OCI-LY7 (cell line): ENCODE results near the gene ALDOB. TPM values are rescaled to one million over a fixed set of nuclear protein-coding genes. Genes with fewer than 3 reads are reported as not detected.

ENCODE experiments used
- BruUV-seq: library from RNA; stranded (reverse); fragments of 400-500 nt; replicated peaks from 2 replicates; lab custom pipeline; 2021; lab: Mats Ljungman, UMichigan
- CTCF ChIA-PET: fragments of 300-600 bp; sonication (Branson Sonifier 250); formaldehyde crosslinking; loops from one replicate; lab custom pipeline; 2022; ENCODE audit warnings: antibody characterized with exemption; ENCODE audit not compliant: unreplicated experiment; lab: Charles Lee
- POLR2A ChIA-PET: fragments of 300-600 bp; sonication (Branson Sonifier 250); formaldehyde crosslinking; loops from one replicate; lab custom pipeline; 2022; ENCODE audit warnings: antibody characterized with exemption; lab: Charles Lee
- DNase-seq: peaks from one replicate; pipeline ENCODE4 v3.0.0-alpha.2; 2015; ENCODE audit warnings: low spot score
- H2AFZ ChIP-seq: fragments of 200-600 bp; sonication (generic), shearing (Covaris generic); 2 replicates; pipeline ENCODE4 v1.6.1; 2014; ENCODE audit warnings: mild to moderate bottlenecking, antibody characterized with exemption, low read length, moderate library complexity
- H3K27ac ChIP-seq: fragments of 200-600 bp; sonication (generic); 2 replicates; pipeline ENCODE4 v1.5.1; 2014; ENCODE audit warnings: mixed run types, low read depth, mild to moderate bottlenecking, moderate library complexity, low read length, inconsistent platforms; ENCODE audit not compliant: poor library complexity, severe bottlenecking
- H3K36me3 ChIP-seq: fragments of 200-600 bp; sonication (generic); 2 replicates; pipeline ENCODE4 v1.6.1; 2014; ENCODE audit warnings: mild to moderate bottlenecking, antibody characterized with exemption, low read length, moderate library complexity, mixed read lengths; ENCODE audit not compliant: insufficient read depth
- H3K4me1 ChIP-seq: fragments of 200-600 bp; sonication (generic); 2 replicates; pipeline ENCODE4 v1.5.1; 2014; ENCODE audit warnings: mild to moderate bottlenecking, low read length; ENCODE audit not compliant: insufficient read depth, poor library complexity, severe bottlenecking
- H3K4me2 ChIP-seq: fragments of 200-600 bp; sonication (generic); 2 replicates; pipeline ENCODE4 v1.6.1; 2014; ENCODE audit warnings: mild to moderate bottlenecking, low read length
- H3K4me3 ChIP-seq: fragments of 200-600 bp; sonication (generic); 2 replicates; pipeline ENCODE4 v1.5.1; 2014; ENCODE audit warnings: mild to moderate bottlenecking, low read depth, low read length; ENCODE audit not compliant: poor library complexity, severe bottlenecking
- H3K79me2 ChIP-seq: fragments of 200-600 bp; sonication (generic); 2 replicates; pipeline ENCODE4 v1.6.1; 2016; ENCODE audit warnings: low read depth, mild to moderate bottlenecking, low read length, moderate library complexity, mixed read lengths; ENCODE audit not compliant: insufficient read depth
- H3K9me2 ChIP-seq: fragments of 200-600 bp; sonication (generic); 2 replicates; pipeline ENCODE4 v1.6.1; 2016; ENCODE audit warnings: mild to moderate bottlenecking, low read length, mixed read lengths; ENCODE audit not compliant: insufficient read depth
- H3K9me3 ChIP-seq: fragments of 200-600 bp; sonication (generic); 2 replicates; pipeline ENCODE4 v1.6.1; 2014; ENCODE audit warnings: mild to moderate bottlenecking, mixed run types, low read length, mixed read lengths
- H4K20me1 ChIP-seq: fragments of 200-600 bp; sonication (generic); 2 replicates; pipeline ENCODE4 v1.6.1; 2014; ENCODE audit warnings: mild to moderate bottlenecking, antibody characterized with exemption, low read length, moderate library complexity, mixed read lengths; ENCODE audit not compliant: insufficient read depth
- EZH2phosphoT487 ChIP-seq: fragments of 200-600 bp; sonication (generic); IDR thresholded peaks from 2 replicates; pipeline ENCODE4 v1.6.1; 2018; ENCODE audit warnings: low read depth, borderline replicate concordance, mild to moderate bottlenecking, mixed run types, antibody characterized with exemption, low read length, moderate library complexity, mixed read lengths
- intact Hi-C: fragments of 100-400 bp; cut with micrococcal nuclease; formaldehyde crosslinking; loops from one replicate; pipeline ENCODE4 v1.10.0; 2022; ENCODE audit not compliant: unreplicated experiment
- total RNA-seq, 2 experiments: library from RNA; depleted of rRNA in 1 of 2; stranded (reverse); fragments of >200 nt in 1 of 2; shearing (Covaris generic) in 1 of 2; gene quantifications; 2 replicates each; pipeline ENCODE4 v1.2.3, GENCODE V29; 2014 to 2022
- TF ChIP-seq, protein P1 (sequence below): fragments of 200-600 bp; sonication (generic); conservative IDR thresholded peaks from 2 replicates; pipeline ENCODE4 v1.5.1; 2014; ENCODE audit warnings: mild to moderate bottlenecking, antibody characterized with exemption, low read length, moderate library complexity, mixed read lengths

Gene ALDOB
- total RNA-seq, 2 experiments from 2014 or later: not detected

DNA sequence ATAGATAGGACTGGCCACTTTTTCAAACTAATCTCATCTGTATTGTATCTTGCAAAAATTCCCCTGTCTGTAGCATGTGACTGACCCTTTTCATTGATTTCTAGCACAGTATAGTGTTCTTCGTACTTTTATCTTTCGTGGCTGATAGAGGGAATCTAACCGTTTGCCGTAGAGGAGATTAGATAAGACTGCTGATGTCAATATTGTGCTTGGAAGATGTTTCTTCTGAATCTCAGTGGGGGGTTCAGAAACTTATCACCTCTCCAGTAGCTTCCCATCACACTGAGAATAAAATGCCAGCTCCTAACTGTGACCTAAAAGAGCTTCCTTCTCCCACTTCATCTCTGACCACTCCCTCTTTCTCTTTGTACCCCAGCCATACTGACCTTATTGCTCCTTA is 25.4 kb upstream of the ALDOB start:
- Histone ChIP-seq H3K4me2 (no peak overlapping the region), H3K4me1 (no peaks in the 10 kb centered on the region), H3K4me3 (no peak overlapping the region), H3K9me3 (no peaks in the 10 kb centered on the region), H2AFZ (no peak overlapping the region), H3K9me2 (no peaks in the 10 kb centered on the region), H3K27ac (no peak overlapping the region), H3K79me2 (no peaks in the 10 kb centered on the region), H4K20me1 (no peaks in the 10 kb centered on the region), H3K36me3 (no peaks in the 10 kb centered on the region)
- ChIA-PET CTCF (no interaction called here), POLR2A (no interaction called here)
- no TSS peak for BruUV-seq
- intact Hi-C loops: no loop called here
- TF ChIP-seq, protein P1, sequence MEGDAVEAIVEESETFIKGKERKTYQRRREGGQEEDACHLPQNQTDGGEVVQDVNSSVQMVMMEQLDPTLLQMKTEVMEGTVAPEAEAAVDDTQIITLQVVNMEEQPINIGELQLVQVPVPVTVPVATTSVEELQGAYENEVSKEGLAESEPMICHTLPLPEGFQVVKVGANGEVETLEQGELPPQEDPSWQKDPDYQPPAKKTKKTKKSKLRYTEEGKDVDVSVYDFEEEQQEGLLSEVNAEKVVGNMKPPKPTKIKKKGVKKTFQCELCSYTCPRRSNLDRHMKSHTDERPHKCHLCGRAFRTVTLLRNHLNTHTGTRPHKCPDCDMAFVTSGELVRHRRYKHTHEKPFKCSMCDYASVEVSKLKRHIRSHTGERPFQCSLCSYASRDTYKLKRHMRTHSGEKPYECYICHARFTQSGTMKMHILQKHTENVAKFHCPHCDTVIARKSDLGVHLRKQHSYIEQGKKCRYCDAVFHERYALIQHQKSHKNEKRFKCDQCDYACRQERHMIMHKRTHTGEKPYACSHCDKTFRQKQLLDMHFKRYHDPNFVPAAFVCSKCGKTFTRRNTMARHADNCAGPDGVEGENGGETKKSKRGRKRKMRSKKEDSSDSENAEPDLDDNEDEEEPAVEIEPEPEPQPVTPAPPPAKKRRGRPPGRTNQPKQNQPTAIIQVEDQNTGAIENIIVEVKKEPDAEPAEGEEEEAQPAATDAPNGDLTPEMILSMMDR: no peak
- no peak for TF ChIP-seq EZH2phosphoT487
- DNase-seq: no peak

DNA sequence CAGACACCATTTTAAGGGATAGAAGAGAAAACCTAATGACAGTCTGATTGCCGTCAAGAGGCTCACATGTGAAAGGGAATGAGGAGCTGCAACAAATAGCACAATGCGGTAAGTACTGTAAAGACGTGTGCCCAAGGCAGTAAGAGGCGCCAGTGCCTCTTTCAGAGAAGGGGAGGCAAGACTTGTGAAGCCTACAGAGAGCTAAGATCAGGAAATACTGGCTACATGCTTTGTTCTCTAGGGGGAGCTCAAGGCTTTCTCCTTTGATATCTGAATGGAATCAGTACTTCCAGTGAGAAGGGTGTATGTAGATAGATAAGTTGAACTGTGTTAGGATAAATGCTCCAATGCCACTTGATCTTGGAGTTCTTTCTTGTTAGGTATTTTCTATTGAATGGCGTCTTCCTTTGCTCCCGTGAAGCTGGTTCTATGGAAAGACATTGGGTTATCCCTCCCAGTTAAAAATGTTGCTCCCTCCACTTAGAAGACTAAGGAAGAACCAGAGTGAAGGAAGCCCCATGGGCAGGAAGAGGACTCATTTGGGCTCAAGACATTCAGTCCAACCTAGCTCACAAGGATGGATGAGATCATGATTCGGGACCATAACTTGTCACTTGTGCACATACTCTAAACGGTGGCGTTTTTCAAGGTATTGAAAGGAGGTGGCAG is 23.5 kb upstream of the ALDOB start:
- Histone ChIP-seq H3K4me1 (no peaks in the 10 kb centered on the region), H3K79me2 (no peaks in the 10 kb centered on the region), H2AFZ (no peak overlapping the region), H4K20me1 (no peaks in the 10 kb centered on the region), H3K36me3 (no peaks in the 10 kb centered on the region), H3K9me3 (no peaks in the 10 kb centered on the region), H3K4me3 (no peak overlapping the region), H3K27ac (no peak overlapping the region), H3K9me2 (no peaks in the 10 kb centered on the region), H3K4me2 (no peak overlapping the region)
- DNase-seq: peak; percentile 66
- TF ChIP-seq EZH2phosphoT487: no peak
- TF ChIP-seq, protein P1: peak; percentile 79
- ChIA-PET POLR2A (interaction anchor here (0.6 kb wide), 1 partner anchor 1172 kb away, joined by 3 read pairs; no protein-coding TSS in a partner anchor), CTCF (interaction anchor here (1.5 kb wide), 1 partner anchor 71 kb away, joined by 3 read pairs; no protein-coding TSS in a partner anchor)
- intact Hi-C loops: loop anchor here (1.0 kb wide), 1 partner anchor 71 kb away; no protein-coding TSS in a partner anchor
- BruUV-seq: no TSS peak

DNA sequence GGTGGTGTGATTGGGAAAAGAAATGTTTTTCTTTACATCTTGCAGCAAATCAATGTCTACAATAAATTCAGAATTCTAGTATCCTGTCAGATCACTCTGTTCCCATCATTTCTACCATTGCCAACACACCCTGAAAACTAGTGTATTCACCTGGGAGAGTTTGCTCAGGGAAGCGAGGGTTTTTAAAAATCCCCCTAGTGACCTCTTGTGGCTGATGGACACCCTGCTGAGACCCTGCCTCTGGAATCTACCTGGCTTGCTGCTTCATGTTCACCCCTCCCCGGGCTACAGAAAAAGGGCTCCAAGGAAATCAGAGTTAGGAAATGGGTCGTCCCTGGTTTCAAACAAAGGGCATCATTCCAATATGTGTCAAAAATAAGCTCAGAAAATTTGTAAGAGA is 21.4 kb upstream of the ALDOB start:
- peak; percentile 8 for DNase-seq
- H3K4me3 ChIP-seq: no peak overlapping the region
- H3K27ac ChIP-seq: no peak overlapping the region
- H3K4me1 ChIP-seq: no peaks in the 10 kb centered on the region
- H3K9me3 ChIP-seq: no peaks in the 10 kb centered on the region
- no peaks in the 10 kb centered on the region for H3K9me2 ChIP-seq
- no peak overlapping the region for H2AFZ ChIP-seq
- no peak overlapping the region for H3K4me2 ChIP-seq
- CTCF ChIA-PET: no interaction called here
- no peaks in the 10 kb centered on the region for H3K79me2 ChIP-seq
- TF ChIP-seq, protein P1: peak; percentile 45
- no peak for TF ChIP-seq EZH2phosphoT487
- H3K36me3 ChIP-seq: no peaks in the 10 kb centered on the region
- intact Hi-C loops: no loop called here
- no peaks in the 10 kb centered on the region for H4K20me1 ChIP-seq
- POLR2A ChIA-PET: interaction anchor here (0.6 kb wide), 1 partner anchor 26 kb away, joined by 3 read pairs; no protein-coding TSS in a partner anchor
- BruUV-seq: no TSS peak
